GM13977 (cell line): ENCODE results near the gene SLC38A3.

ENCODE experiments used
- DNase-seq: peaks from one replicate; pipeline ENCODE4 v3.0.0; 2012; ENCODE audit warnings: low spot score
- CTCF ChIP-seq: IDR thresholded peaks from 2 replicates; pipeline ENCODE4 v1.5.1; 2012; ENCODE audit warnings: mild to moderate bottlenecking, control low read depth; ENCODE audit not compliant: insufficient read depth; ENCODE audit errors: extremely low read depth, missing control alignments
- in situ Hi-C: fragments of 300-500 bp; cut with MboI; formaldehyde crosslinking; loops from one replicate; pipeline ENCODE4 v1.12.0; 2022; ENCODE audit warnings: low sequenced_read_pairs, low pct_unique_long_range_greater_than_20kb, mixed read lengths, inconsistent platforms; ENCODE audit not compliant: unreplicated experiment

SLC38A3 gene

GRCh38 chr3:50160561-50160983 is 44.5 kb upstream of the SLC38A3 start:
- TF ChIP-seq CTCF, result no peak
- DNase-seq, result no peak
- in situ Hi-C loops, result no loop called here

GRCh38 chr3:50161320-50161719 is 43.8 kb upstream of the SLC38A3 start:
- in situ Hi-C loops, result no loop called here
- no peak for TF ChIP-seq CTCF
- no peak for DNase-seq

GRCh38 chr3:50162034-50162883 is 42.8 kb upstream of the SLC38A3 start:
- no peak for TF ChIP-seq CTCF
- no peak for DNase-seq
- in situ Hi-C loops, result no loop called here

GRCh38 chr3:50163572-50164455 is 41.3 kb upstream of the SLC38A3 start:
- no peak for DNase-seq
- in situ Hi-C loops, result no loop called here
- TF ChIP-seq CTCF, result no peak

- in situ Hi-C loops, result no loop called here
- DNase-seq, result no peak
- no peak for TF ChIP-seq CTCF
Observed at GRCh38 chr3:50164481-50164880, 40.6 kb upstream of the SLC38A3 start.

- TF ChIP-seq CTCF, result no peak
- in situ Hi-C loops, result no loop called here
- no peak for DNase-seq
Observed at GRCh38 chr3:50164984-50165909, 39.8 kb upstream of the SLC38A3 start.
